T-helper 1 cell treated with Interleukin-12 subunit alpha and Interleukin-12 subunit beta and Interleukin-4 antibody, amounts not matched to agents 30 ng/mL and 1 ng/mL, for 36 hours (primary cell): ENCODE data around the gene KMT2E. TPM values are rescaled to one million over a fixed set of nuclear protein-coding genes. Genes with fewer than 3 reads are reported as not detected.

Experiments
- intact Hi-C: fragments of 100-400 bp; cut with micrococcal nuclease; formaldehyde crosslinking; loops from one replicate; pipeline ENCODE4 v1.15.1; 2024
- total RNA-seq: library from RNA; stranded (reverse); gene quantifications from 2 replicates; pipeline ENCODE4 v1.2.3, GENCODE V29; 2022

Gene KMT2E
- total RNA-seq, 1 donor from 2014 or later, result 125 TPM

DNA sequence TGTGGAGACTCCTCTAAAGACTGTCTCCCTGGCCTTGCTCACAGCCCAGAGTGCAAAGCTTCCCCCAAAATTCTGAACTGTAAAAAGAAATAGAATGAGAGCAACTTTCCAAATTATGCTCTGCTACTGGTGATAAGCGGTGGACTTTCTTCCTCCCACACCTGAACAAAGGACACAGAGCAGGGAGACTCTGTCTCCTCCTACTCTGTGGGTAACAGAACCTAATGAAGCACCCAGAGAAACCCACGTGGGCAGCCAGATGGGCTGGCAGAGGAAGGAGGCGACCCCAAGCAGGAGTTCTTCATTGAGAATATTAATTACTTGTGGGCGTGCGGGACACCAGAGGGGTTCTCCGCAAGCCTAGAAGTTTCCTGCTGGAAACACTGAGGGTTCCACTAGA, 139.5 kb downstream of the KMT2E start:
- intact Hi-C loops, result loop anchor here (1.0 to 10.0 kb wide), 4 partner anchors 183 to 431 kb away; partner anchors contain the start of gene EFCAB10

- intact Hi-C loops, result loop anchor here (10.0 kb wide), 1 partner anchor 431 kb away; the partner anchor contains the start of gene EFCAB10
Measured at GRCh38 chr7:105154084-105154483, 140.1 kb downstream of the KMT2E start.

GRCh38 chr7:105156731-105157130, 142.7 kb downstream of the KMT2E start:
- intact Hi-C loops, result loop anchor here (10.0 kb wide), 1 partner anchor 428 kb away; the partner anchor contains the start of gene EFCAB10

GRCh38 chr7:105157278-105157677, 143.3 kb downstream of the KMT2E start:
- intact Hi-C loops, result loop anchor here (10.0 kb wide), 1 partner anchor 428 kb away; the partner anchor contains the start of gene EFCAB10

DNA sequence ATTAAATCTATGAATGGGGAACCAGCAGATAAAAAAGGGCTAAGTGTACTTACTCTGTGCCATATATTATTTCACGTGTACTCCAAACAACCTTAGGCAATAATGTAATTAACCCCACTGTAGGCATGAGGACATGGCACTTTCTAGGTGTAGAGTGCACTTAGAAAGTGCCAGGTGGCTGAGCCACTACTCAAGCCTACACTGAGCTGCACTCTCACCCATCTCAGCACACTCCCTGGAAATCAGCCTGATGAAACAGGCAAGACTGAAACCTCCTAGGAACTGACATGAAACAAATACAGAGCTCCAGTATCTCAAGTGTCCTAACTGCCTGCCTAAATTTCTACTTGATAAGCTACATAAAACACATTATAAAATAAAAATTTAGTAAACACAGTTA, 147.4 kb downstream of the KMT2E start:
- intact Hi-C loops, result no loop called here
